Measurements from ENCODE around the gene APLNR.

GRCh38 chr11:57278721-57279095, 41.7 kb upstream of the APLNR start:
- TF ChIP-seq ZFX (IDR thresholded peaks at IDR 0.05; ENCODE audit: borderline replicate concordance), result no peak
- TF ChIP-seq CTCF (IDR thresholded peaks at IDR 0.05), result no peak
